CD4-positive, alpha-beta T cell treated with Interleukin-15 for 4 hours (primary cell): ENCODE data around the gene MSH6.

Source experiments
- DNase-seq: peaks from one replicate; pipeline ENCODE4 v3.0.0-alpha.2; 2020; ENCODE audit warnings: low spot score

The MSH6 gene

GRCh38 chr2:47782671-47783485 is at the start of gene MSH6:
TSS of gene MSH6 (plus strand) at chr2:47783145. CDS start at chr2:47783234, 89 bp downstream.
- DNase-seq: peak; percentile 87

- no peak for DNase-seq
These were observed 47.6 kb upstream of the MSH6 start for GRCh38 chr2:47735136-47735869.

GRCh38 chr2:47735912-47736311 is 47.0 kb upstream of the MSH6 start:
- DNase-seq: no peak

DNA sequence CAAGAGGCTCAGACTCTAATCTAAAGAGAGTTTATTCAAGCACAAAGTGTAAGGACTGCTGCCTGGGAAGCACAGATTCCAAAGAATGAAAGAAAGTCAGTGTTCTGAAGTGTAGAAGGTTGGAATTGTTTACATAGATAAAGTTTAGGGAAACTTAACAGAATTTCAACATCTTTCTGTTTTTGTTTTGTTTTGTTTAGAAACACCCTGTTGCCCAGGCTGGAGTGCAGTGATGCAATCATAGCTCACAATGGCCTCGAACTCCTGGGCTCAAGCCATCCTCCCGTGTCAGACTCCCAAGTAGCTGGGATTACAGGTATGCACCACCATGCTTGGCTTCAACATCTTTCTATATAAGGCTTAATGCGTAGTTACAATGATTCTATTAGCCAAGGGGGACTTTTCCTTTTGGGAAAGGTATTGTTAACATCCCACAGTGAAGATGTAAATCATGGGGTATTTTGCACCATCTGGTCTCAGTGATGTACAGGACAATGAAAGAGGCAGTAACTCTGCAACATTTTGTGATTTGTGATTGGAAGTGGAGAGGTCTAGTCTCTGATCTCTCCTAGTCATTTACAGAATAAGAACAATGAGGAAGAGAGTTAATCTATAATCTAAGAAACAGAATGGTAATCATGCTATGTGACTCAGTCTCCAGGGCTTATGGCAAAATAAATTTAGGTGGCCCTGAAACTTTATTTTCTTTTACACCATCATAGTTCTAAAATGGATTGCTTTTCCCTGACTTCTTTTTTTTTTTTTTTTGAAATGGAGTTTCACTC is 45.6 kb upstream of the MSH6 start:
- no peak for DNase-seq

GRCh38 chr2:47738331-47738730 is 44.6 kb upstream of the MSH6 start:
- DNase-seq: no peak

DNA sequence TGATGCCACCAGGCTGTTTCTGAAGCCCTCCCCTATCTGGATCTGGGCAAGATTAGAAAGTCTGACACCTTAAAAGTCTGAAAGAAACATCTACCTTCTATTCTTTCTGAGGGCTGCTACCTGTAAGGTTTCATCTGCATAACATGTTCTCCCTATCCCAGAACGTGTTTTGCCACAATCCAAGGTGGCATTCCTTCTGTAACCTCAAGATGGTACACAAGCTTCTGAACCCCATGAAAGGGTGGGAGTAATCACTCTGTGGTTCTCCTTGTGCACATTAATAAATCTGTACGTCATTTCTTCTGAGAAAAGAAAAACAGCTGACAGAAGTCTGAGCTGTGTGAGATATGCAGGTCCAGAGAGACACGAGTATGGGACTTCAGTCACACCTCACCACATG is 41.8 kb upstream of the MSH6 start:
- no peak for DNase-seq

- DNase-seq: no peak
These were observed 41.3 kb upstream of the MSH6 start for GRCh38 chr2:47741637-47742036.

GRCh38 chr2:47744074-47744473 is 38.9 kb upstream of the MSH6 start:
- DNase-seq: no peak

GRCh38 chr2:47747878-47748277 is 35.1 kb upstream of the MSH6 start:
- DNase-seq: no peak

- no peak for DNase-seq
These were observed 31.0 kb upstream of the MSH6 start for GRCh38 chr2:47751856-47752414.

GRCh38 chr2:47767497-47767844 is 15.5 kb upstream of the MSH6 start:
- DNase-seq: no peak

GRCh38 chr2:47767880-47768609 is 14.9 kb upstream of the MSH6 start:
- DNase-seq: peak; percentile 69

- no peak for DNase-seq
These were observed 13.6 kb upstream of the MSH6 start for GRCh38 chr2:47769318-47769717.

GRCh38 chr2:47771211-47771610 is 11.7 kb upstream of the MSH6 start:
- no peak for DNase-seq

DNA sequence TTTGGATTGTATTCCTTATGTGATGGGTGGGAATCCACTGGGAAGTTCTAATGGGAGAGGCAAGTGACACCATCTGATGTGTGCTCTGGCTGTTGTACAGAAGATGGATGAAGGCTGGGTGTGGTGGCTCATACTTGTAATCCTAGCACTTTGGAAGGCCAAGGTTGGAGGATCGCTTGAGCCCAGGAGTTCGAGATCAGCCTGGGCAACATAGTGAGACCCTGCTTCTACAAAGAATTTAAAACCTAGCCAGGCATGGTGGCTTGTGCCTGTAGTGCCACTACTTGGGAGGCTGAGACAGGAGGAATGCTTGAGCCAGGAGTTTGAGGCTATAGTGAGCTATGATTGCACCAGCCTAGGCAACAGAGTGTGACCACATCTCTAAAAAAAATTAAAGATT is 10.6 kb upstream of the MSH6 start:
- DNase-seq: no peak

DNA sequence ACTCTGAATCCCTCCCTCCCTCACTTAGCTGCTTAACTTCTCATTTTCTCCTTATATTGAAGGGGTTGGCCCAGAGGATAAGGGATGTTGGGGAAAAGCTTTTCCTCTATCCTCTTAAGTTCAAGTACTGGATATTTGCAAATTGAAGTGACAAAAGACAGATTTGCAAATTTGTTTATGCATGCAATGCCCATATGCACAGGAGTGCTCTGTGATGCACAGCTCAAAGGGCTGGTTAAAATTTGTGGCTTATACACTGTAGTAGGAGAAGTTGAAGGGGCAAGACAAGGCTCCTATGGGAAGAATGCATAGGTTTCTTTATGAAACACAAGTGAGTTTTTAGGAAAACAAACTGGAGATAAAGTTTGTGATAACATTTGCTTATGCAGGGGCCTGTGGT is 8.4 kb upstream of the MSH6 start:
- no peak for DNase-seq

DNA sequence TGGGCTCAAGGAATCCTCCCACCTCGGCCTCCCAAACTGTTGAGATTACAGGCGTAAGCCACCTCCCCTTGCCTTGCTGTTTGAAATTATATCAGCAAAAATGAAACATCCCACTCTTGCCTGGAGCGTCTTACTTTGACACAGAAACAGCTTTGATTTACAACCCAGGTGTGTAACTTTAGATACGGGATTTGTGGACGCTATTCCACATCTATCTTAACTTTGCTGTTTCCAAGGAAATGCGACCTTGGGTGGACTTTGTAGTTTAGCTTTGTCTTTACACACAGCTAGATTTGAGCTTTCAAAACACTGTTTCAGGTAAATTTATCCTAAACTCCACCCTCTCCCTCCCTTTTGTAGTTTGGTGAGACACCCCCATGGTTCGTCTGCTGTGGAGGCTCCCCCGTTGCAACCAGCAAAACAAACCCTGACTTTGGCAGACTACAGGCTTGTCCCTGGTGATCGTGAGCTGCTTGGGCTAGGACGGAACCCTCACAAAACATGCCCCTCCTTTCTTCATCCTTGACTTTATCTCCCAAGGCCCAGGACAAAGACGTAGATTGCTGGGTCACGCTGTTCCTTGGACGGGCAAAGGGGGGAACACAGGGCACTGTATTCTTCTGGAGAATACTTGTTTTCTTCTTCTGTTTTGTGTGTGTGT is 5.5 kb upstream of the MSH6 start:
- DNase-seq: no peak

DNA sequence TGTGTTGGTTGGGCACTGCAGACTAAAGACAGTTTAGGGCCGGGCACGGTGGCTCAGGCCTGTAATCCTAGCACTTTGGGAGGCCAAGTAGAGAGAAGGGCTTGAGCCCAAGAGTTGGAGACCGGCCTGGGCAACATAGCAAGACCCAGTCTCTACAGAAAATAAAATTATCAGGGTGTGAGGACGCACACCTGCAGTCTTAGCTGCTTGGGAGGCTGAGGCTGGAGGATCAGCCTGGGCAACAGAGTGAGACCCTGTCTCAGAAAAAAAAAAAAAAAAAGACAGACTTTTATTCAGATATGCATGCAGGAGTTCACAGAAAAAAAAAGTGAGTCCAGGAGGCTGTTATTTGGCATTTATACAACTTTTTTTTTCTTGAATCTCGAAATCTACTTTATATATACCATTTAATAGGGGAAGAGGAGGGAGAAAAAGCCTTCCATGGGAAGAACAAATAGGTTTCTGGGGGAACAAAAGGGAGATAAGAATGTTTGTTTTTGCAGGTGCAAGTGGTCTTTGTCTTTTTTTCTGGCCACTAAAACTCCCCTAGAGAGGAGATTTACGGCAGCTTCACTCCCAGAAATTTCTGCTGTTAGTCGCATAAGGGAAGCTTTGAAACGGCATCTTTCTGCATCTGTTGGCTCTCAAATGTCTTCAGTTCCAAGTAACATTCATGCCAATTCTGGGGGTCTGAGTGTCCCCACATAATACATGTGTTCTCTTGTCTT is 4.1 kb upstream of the MSH6 start:
- no peak for DNase-seq

GRCh38 chr2:47779426-47779790 is 3.5 kb upstream of the MSH6 start:
- no peak for DNase-seq

DNA sequence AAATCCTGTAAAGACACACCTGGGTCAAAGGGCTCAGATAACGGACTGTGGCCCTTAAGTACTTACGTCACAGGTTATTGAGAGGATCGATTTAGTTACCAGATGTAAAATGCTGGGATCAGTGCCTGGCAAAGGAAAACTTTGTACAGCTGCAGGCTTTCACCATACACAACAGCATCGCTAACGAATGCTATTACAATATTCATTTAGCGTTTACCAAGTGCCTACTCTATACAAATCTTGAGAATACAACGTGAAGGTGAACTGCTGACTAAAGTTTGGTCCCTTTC is 619 bp upstream of the MSH6 start:
- DNase-seq: no peak
